Thymus (tissue), 11 donors: Measurements from ENCODE around the gene CPS1. TPM values are rescaled to one million over a fixed set of nuclear protein-coding genes. Genes with fewer than 3 reads are reported as not detected.

Source experiments
- DNase-seq, 9 donors: peaks; one replicate each; pipeline ENCODE4 v3.0.0-alpha.2; 2013; ENCODE audit warnings: low spot score in 9 of 9, low read depth in 6 of 9, missing footprints in 1 of 9
- H3K27ac ChIP-seq, 2 donors: one replicate each; pipeline ENCODE4 v1.5.1; 2013; ENCODE audit warnings: control low read depth in 1 of 2, low read depth in 1 of 2, low read length in 1 of 2, mild to moderate bottlenecking in 1 of 2, moderate library complexity in 1 of 2
- H3K27me3 ChIP-seq, 2 donors: one replicate each; pipeline ENCODE4 v1.5.1; 2013; ENCODE audit warnings: low read length in 1 of 2; ENCODE audit not compliant: control insufficient read depth in 2 of 2, insufficient read depth in 1 of 2
- H3K36me3 ChIP-seq, 2 donors: one replicate each; pipeline ENCODE4 v1.5.1; 2013; ENCODE audit warnings: low read length in 1 of 2, mild to moderate bottlenecking in 1 of 2, moderate library complexity in 1 of 2; ENCODE audit not compliant: control insufficient read depth in 2 of 2, insufficient read depth in 2 of 2
- H3K4me1 ChIP-seq, 2 donors: one replicate each; pipeline ENCODE4 v1.5.1; 2013; ENCODE audit warnings: low read length in 2 of 2; ENCODE audit not compliant: control insufficient read depth in 2 of 2, insufficient read depth in 2 of 2
- H3K4me3 ChIP-seq, 2 donors: one replicate each; pipeline ENCODE4 v1.5.1; 2013; ENCODE audit warnings: low read length in 2 of 2, control low read depth in 1 of 2, mild to moderate bottlenecking in 1 of 2
- H3K9me3 ChIP-seq, 2 donors: one replicate each; pipeline ENCODE4 v1.5.1; 2013; ENCODE audit warnings: low read length in 1 of 2, mild to moderate bottlenecking in 1 of 2; ENCODE audit not compliant: control insufficient read depth in 2 of 2, insufficient read depth in 1 of 2
- WGBS: extraction: QIAGEN DNeasy Blood & Tissue Kit; methylation state at CpG from one replicate; pipeline ENCODE4 v1.1.7; 2013; 5-methylcytosine and 5-hydroxymethylcytosine counted together
- polyA plus RNA-seq: library from polyadenylated mRNA; stranded (reverse); fragments of 200-250 nt; gene quantifications from one replicate; pipeline ENCODE4 v1.2.3, GENCODE V29; 2013
- total RNA-seq: library from RNA; stranded (reverse); fragments of 120-200 nt; gene quantifications from one replicate; pipeline ENCODE4 v1.2.4, GENCODE V29; 2013
- donor health status: healthy.

Gene CPS1
- total and polyA plus RNA-seq, 2 donors, result 1.1 to 1.4 TPM

GRCh38 chr2:210557721-210558120, 1.3 kb downstream of the CPS1 start:
- Histone ChIP-seq H3K9me3 (no peaks in the 10 kb centered on the region), H3K36me3 (no peaks in the 10 kb centered on the region), H3K27me3 (no peaks in the 10 kb centered on the region), H3K4me3 (no peak overlapping the region), H3K4me1 (no peaks in the 10 kb centered on the region), H3K27ac (no peak overlapping the region)
- no peak for DNase-seq

- Histone ChIP-seq H3K9me3 (no peaks in the 10 kb centered on the region), H3K27me3 (no peaks in the 10 kb centered on the region), H3K27ac (no peak overlapping the region), H3K4me3 (no peak overlapping the region), H3K4me1 (no peaks in the 10 kb centered on the region), H3K36me3 (no peaks in the 10 kb centered on the region)
- 54% methylated on average over 1 of the region's 1 CpG for WGBS
- DNase-seq, result no peak
Observed at GRCh38 chr2:210558708-210559107, 2.3 kb downstream of the CPS1 start.

- no peak overlapping the region for H3K27ac ChIP-seq
- H3K4me3 ChIP-seq, result no peak overlapping the region
- H3K9me3 ChIP-seq, result no peaks in the 10 kb centered on the region
- H3K4me1 ChIP-seq, result no peaks in the 10 kb centered on the region
- 97% methylated on average over 6 of the region's 6 CpGs for WGBS
- no peaks in the 10 kb centered on the region for H3K36me3 ChIP-seq
- H3K27me3 ChIP-seq, result no peaks in the 10 kb centered on the region
- no peak for DNase-seq
Observed at GRCh38 chr2:210559182-210559581, 2.8 kb downstream of the CPS1 start.

- H3K27ac ChIP-seq, result no peak overlapping the region
- no peaks in the 10 kb centered on the region for H3K9me3 ChIP-seq
- H3K36me3 ChIP-seq, result no peaks in the 10 kb centered on the region
- H3K4me1 ChIP-seq, result no peaks in the 10 kb centered on the region
- no peaks in the 10 kb centered on the region for H3K27me3 ChIP-seq
- no peak for DNase-seq
- no peak overlapping the region for H3K4me3 ChIP-seq
- 98% methylated on average over 5 of the region's 5 CpGs for WGBS
Observed at GRCh38 chr2:210561475-210561874, 5.1 kb downstream of the CPS1 start.

- 99% methylated on average over 1 of the region's 1 CpG for WGBS
- DNase-seq, result no peak
- no peaks in the 10 kb centered on the region for H3K4me1 ChIP-seq
- H3K9me3 ChIP-seq, result no peaks in the 10 kb centered on the region
- H3K4me3 ChIP-seq, result no peak overlapping the region
- no peaks in the 10 kb centered on the region for H3K27me3 ChIP-seq
- H3K27ac ChIP-seq, result no peak overlapping the region
- H3K36me3 ChIP-seq, result no peaks in the 10 kb centered on the region
Observed at GRCh38 chr2:210562091-210562490, 5.7 kb downstream of the CPS1 start.

- WGBS, result 98% methylated on average over 4 of the region's 4 CpGs
- no peak overlapping the region for H3K4me3 ChIP-seq
- no peaks in the 10 kb centered on the region for H3K9me3 ChIP-seq
- no peaks in the 10 kb centered on the region for H3K27me3 ChIP-seq
- no peaks in the 10 kb centered on the region for H3K4me1 ChIP-seq
- no peaks in the 10 kb centered on the region for H3K36me3 ChIP-seq
- DNase-seq, result no peak
- H3K27ac ChIP-seq, result no peak overlapping the region
Observed at GRCh38 chr2:210562502-210563080, 6.2 kb downstream of the CPS1 start.

- no peak for DNase-seq
- Histone ChIP-seq H3K4me3 (no peak overlapping the region), H3K27ac (no peak overlapping the region), H3K36me3 (no peaks in the 10 kb centered on the region), H3K4me1 (no peaks in the 10 kb centered on the region), H3K27me3 (no peaks in the 10 kb centered on the region), H3K9me3 (no peaks in the 10 kb centered on the region)
Observed at GRCh38 chr2:210567279-210567678, 10.9 kb downstream of the CPS1 start.

GRCh38 chr2:210568108-210568507, 11.7 kb downstream of the CPS1 start:
- Histone ChIP-seq H3K27ac (no peak overlapping the region), H3K27me3 (no peaks in the 10 kb centered on the region), H3K36me3 (no peaks in the 10 kb centered on the region), H3K4me1 (no peaks in the 10 kb centered on the region), H3K9me3 (no peaks in the 10 kb centered on the region), H3K4me3 (no peak overlapping the region)
- DNase-seq, result no peak
- WGBS, result 83% methylated on average over 2 of the region's 2 CpGs

- H3K27me3 ChIP-seq, result no peaks in the 10 kb centered on the region
- no peak overlapping the region for H3K27ac ChIP-seq
- WGBS, result 61% methylated on average over 2 of the region's 2 CpGs
- H3K9me3 ChIP-seq, result no peaks in the 10 kb centered on the region
- H3K4me1 ChIP-seq, result no peaks in the 10 kb centered on the region
- peak in 5 of 9 donors; percentile 1 to 35 (median 4) for DNase-seq
- H3K36me3 ChIP-seq, result no peaks in the 10 kb centered on the region
- H3K4me3 ChIP-seq, result no peak overlapping the region
Observed at GRCh38 chr2:210577263-210578071, 21.1 kb downstream of the CPS1 start.
